SU-DHL-6 (cell line): ENCODE results near the gene CHADL.

Source experiments
- H2AFZ ChIP-seq: fragments of 200-600 bp; sonication (generic); 2 replicates; pipeline ENCODE4 v1.6.1; 2014; ENCODE audit warnings: low read depth, mild to moderate bottlenecking, moderate library complexity, mixed read lengths, antibody characterized with exemption, low read length; ENCODE audit not compliant: severe bottlenecking
- H3F3A ChIP-seq: fragments of 200-600 bp; shearing (Covaris generic); 2 replicates; pipeline ENCODE4 v1.6.0; 2016; ENCODE audit warnings: antibody characterized with exemption, mild to moderate bottlenecking; ENCODE audit not compliant: insufficient read depth
- H3K27ac ChIP-seq: fragments of 200-600 bp; sonication (generic); 2 replicates; pipeline ENCODE4 v1.5.1; 2016; ENCODE audit warnings: low read depth, mild to moderate bottlenecking, low read length, moderate library complexity, mixed read lengths
- H3K27me3 ChIP-seq: fragments of 200-600 bp; sonication (generic), shearing (Covaris generic); 2 replicates; pipeline ENCODE4 v1.6.0; 2014; ENCODE audit warnings: mild to moderate bottlenecking, low read length
- H3K36me3 ChIP-seq: fragments of 200-600 bp; sonication (generic); 2 replicates; pipeline ENCODE4 v1.6.1; 2014; ENCODE audit warnings: mild to moderate bottlenecking, low read length, mixed read lengths
- H3K4me2 ChIP-seq: fragments of 300-600, 200-600 bp; shearing (Covaris generic), sonication (generic); 2 replicates; pipeline ENCODE4 v1.6.0; 2014; ENCODE audit warnings: low read length, low read depth, mild to moderate bottlenecking; ENCODE audit not compliant: poor library complexity, severe bottlenecking
- H3K4me3 ChIP-seq: fragments of 200-600 bp; sonication (generic); 2 replicates; pipeline ENCODE4 v1.5.1; 2014; ENCODE audit warnings: antibody characterized with exemption, low read length, mild to moderate bottlenecking, mixed read lengths; ENCODE audit not compliant: insufficient read depth, poor library complexity, severe bottlenecking
- H3K79me2 ChIP-seq: fragments of 200-600 bp; sonication (generic); 2 replicates; pipeline ENCODE4 v1.6.1; 2014; ENCODE audit warnings: mild to moderate bottlenecking, low read length, moderate library complexity; ENCODE audit not compliant: insufficient read depth
- H3K9ac ChIP-seq: fragments of 200-600 bp; sonication (generic); 2 replicates; pipeline ENCODE4 v1.7.0; 2014; ENCODE audit warnings: mild to moderate bottlenecking, low read length
- H3K9me2 ChIP-seq: fragments of 200-600 bp; sonication (generic); replicated peaks from 2 replicates; pipeline ENCODE4 v1.6.1; 2014; ENCODE audit warnings: low read length; ENCODE audit not compliant: insufficient read depth
- H3K9me3 ChIP-seq: fragments of 200-600 bp; sonication (generic); 2 replicates; pipeline ENCODE4 v1.6.1; 2014; ENCODE audit warnings: low read length, mixed read lengths; ENCODE audit not compliant: insufficient read depth
- H4K20me1 ChIP-seq: fragments of 200-600 bp; sonication (generic); 2 replicates; pipeline ENCODE4 v1.6.1; 2014; ENCODE audit warnings: low read depth, mild to moderate bottlenecking, antibody characterized with exemption, low read length, moderate library complexity, mixed read lengths
- EZH2phosphoT487 ChIP-seq: fragments of 200-600 bp; sonication (generic), shearing (Covaris generic); conservative IDR thresholded peaks from 2 replicates; pipeline ENCODE4 v1.6.1; 2018; ENCODE audit warnings: mild to moderate bottlenecking, antibody characterized with exemption, low read length, moderate library complexity, mixed read lengths
- TF ChIP-seq, protein P1 (sequence below): fragments of 200-600 bp; sonication (generic); IDR thresholded peaks from one replicate; pipeline ENCODE4 v1.5.1; 2017; ENCODE audit warnings: antibody characterized with exemption, mild to moderate bottlenecking, low read length, moderate library complexity; ENCODE audit not compliant: insufficient read depth, poor library complexity, severe bottlenecking

The CHADL gene

DNA sequence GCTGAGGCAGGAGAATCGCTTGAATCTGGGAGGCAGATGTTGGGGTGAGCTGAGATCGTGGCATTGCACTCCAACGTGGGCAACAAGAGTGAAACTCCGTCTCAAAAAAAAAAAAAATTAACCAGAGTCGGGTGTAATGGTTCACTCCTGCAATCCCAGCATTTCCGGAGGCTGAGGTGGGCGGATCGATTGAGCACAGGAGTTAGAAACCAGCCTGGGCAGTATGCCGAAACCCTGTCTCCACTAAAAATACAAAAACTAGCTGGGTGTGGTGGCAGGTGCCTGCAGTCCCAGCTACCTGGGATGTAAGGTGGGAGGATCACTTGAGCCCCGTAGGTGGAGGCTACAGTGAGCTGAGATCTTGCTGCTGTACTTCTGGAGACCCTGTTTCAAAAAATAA, 43.7 kb upstream of the CHADL start:
- Histone ChIP-seq H3K4me3 (no peak overlapping the region), H3K79me2 (peaks cover 46% of the 10 kb centered on the region)

DNA sequence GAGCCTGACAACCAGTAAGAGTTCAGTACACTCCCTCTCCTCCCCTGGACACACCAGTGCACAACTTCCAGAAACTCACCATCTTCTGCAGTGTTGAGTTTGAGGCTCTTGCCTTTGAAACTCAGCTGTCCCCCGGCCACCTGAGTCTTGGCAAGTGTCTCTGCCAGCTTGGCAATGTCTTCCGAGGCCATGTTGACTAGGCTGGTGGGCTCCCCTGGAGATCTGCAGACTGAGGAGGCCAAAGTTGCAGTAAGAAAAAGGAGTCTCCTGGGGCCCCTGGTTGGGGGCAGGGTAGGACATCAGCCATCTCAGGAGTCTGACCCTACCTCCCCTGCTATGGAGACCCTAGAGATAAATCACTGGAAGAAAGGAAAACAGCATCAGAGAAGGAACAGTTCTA, 40.1 kb upstream of the CHADL start:
- H3F3A ChIP-seq: no peaks in the 10 kb centered on the region
- no peak overlapping the region for H3K27ac ChIP-seq
- no peaks in the 10 kb centered on the region for H3K9me2 ChIP-seq
- no peaks in the 10 kb centered on the region for H3K9me3 ChIP-seq
- no peak overlapping the region for H3K4me2 ChIP-seq
- H3K4me3 ChIP-seq: no peak overlapping the region
- H2AFZ ChIP-seq: no peak overlapping the region
- H3K79me2 ChIP-seq: peaks cover 45% of the 10 kb centered on the region
- no peaks in the 10 kb centered on the region for H3K27me3 ChIP-seq
- TF ChIP-seq EZH2phosphoT487: no peak
- TF ChIP-seq, protein P1, sequence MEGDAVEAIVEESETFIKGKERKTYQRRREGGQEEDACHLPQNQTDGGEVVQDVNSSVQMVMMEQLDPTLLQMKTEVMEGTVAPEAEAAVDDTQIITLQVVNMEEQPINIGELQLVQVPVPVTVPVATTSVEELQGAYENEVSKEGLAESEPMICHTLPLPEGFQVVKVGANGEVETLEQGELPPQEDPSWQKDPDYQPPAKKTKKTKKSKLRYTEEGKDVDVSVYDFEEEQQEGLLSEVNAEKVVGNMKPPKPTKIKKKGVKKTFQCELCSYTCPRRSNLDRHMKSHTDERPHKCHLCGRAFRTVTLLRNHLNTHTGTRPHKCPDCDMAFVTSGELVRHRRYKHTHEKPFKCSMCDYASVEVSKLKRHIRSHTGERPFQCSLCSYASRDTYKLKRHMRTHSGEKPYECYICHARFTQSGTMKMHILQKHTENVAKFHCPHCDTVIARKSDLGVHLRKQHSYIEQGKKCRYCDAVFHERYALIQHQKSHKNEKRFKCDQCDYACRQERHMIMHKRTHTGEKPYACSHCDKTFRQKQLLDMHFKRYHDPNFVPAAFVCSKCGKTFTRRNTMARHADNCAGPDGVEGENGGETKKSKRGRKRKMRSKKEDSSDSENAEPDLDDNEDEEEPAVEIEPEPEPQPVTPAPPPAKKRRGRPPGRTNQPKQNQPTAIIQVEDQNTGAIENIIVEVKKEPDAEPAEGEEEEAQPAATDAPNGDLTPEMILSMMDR: no peak
- H4K20me1 ChIP-seq: no peaks in the 10 kb centered on the region; the same call in 1 of the 2 replicates
- peaks cover 11% of the 10 kb centered on the region; the same call in 1 of the 2 replicates for H3K36me3 ChIP-seq
- no peak overlapping the region for H3K9ac ChIP-seq

More for the DNA sequence above, 43.7 kb upstream of the CHADL start:
- Histone ChIP-seq H3K27ac (no peak overlapping the region), H3K36me3 (no peaks in the 10 kb centered on the region), H3K9ac (peak overlapping the region; percentile 91), H3F3A (0 out of 2 replicates have a peak, but pooled peaks cover under 1% of the 10 kb centered on the region), H2AFZ (no peak overlapping the region), H3K9me2 (no peaks in the 10 kb centered on the region), H3K27me3 (no peaks in the 10 kb centered on the region), H4K20me1 (no peaks in the 10 kb centered on the region; the same call in 1 of the 2 replicates), H3K9me3 (no peaks in the 10 kb centered on the region), H3K4me2 (peak overlapping the region; percentile 75)
- no peak for TF ChIP-seq EZH2phosphoT487
- TF ChIP-seq, protein P1: no peak

DNA sequence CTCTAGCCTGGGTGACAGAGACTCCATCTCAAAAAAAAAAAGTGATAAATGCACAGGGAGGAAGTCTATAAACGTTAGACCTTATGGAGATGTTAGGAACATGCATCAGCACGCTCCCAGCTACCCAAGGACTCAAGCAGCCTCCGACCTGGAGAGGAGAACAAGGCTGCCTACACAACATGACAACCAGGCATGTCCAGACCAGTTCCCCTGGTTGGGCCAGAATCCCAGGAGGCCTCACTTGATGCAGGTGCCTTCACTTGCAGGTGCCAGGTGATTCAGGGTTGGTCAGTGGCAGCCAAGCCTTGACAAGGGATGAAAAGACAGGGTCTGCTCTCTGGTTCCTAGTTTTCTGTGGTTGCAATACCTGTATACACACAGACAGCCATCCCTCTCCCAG, 39.3 kb upstream of the CHADL start:
- no peak overlapping the region for H3K27ac ChIP-seq
- no peak overlapping the region for H3K4me3 ChIP-seq
- H3K36me3 ChIP-seq: peaks cover 13% of the 10 kb centered on the region; the same call in 1 of the 2 replicates
- H3K79me2 ChIP-seq: peaks cover 37% of the 10 kb centered on the region
- H3K9me2 ChIP-seq: no peaks in the 10 kb centered on the region
- no peaks in the 10 kb centered on the region for H3K9me3 ChIP-seq
- TF ChIP-seq EZH2phosphoT487: no peak
- TF ChIP-seq, protein P1: no peak
- no peaks in the 10 kb centered on the region for H3F3A ChIP-seq
- no peak overlapping the region for H3K4me2 ChIP-seq
- H3K27me3 ChIP-seq: no peaks in the 10 kb centered on the region
- no peak overlapping the region for H2AFZ ChIP-seq
- H4K20me1 ChIP-seq: no peaks in the 10 kb centered on the region; the same call in 1 of the 2 replicates
- no peak overlapping the region for H3K9ac ChIP-seq
